ENCODE results near the gene GPR146.

GPR146 gene

DNA sequence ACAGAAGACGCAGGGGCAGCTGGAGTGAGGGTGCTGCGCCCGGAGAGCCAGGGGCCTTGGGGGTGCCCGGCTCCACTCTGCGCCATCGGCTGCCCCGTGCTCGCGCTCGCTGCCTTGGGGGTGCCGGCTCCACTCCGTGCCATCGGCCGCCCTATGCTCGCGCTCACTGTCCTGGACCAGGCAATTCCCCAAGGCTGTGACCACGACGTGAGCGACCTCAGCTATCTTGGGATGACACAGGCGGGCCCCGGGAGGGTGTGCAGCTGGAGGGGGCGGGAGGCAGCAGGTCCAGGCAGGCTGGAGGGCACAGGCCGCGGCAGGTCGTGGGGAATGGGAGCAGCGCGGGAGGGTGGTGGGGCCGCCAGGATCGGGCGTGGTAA lies 31.6 kb upstream of the GPR146 start:
- H3K9me3 ChIP-seq (ENCODE audit: control insufficient read depth, low read length) = no peaks in the 10 kb centered on the region
- no peak overlapping the region for H3K9ac ChIP-seq (ENCODE audit: low read length)
- H2BK120ac ChIP-seq (ENCODE audit: low read depth, low read length) = no peak overlapping the region
- no peak overlapping the region for H4K8ac ChIP-seq (ENCODE audit: low read length)
- H2BK5ac ChIP-seq (ENCODE audit: low read depth, low read length, poor library complexity, severe bottlenecking) = no peak overlapping the region
- no peak for DNase-seq
- no peak overlapping the region for H3K23ac ChIP-seq (ENCODE audit: low read length in 2 of 2)
- H3K4ac ChIP-seq (ENCODE audit: low read depth in 1 of 2, low read length in 2 of 2) = no peak overlapping the region
- H3K27ac ChIP-seq (ENCODE audit: low read length, poor library complexity, severe bottlenecking) = no peak overlapping the region
- peaks cover 51% of the 10 kb centered on the region for H3K79me1 ChIP-seq (replicated peaks; ENCODE audit: low read length, poor library complexity, severe bottlenecking)
- no peak overlapping the region for H3K4me2 ChIP-seq (ENCODE audit: low read length, poor library complexity, severe bottlenecking)
- peaks cover 35% of the 10 kb centered on the region for H3K4me1 ChIP-seq (ENCODE audit: control insufficient read depth, insufficient read depth, low read depth, low read length)
- WGBS = 92% methylated on average over 30 of the region's 30 CpGs
- H2AFZ ChIP-seq (ENCODE audit: low read depth, low read length) = no peak overlapping the region
- no peaks in the 10 kb centered on the region for H3K27me3 ChIP-seq (ENCODE audit: control insufficient read depth in 1 of 2, insufficient read depth in 1 of 2, low read length in 2 of 2)
- no peak overlapping the region for H4K91ac ChIP-seq (ENCODE audit: low read length)
- H3K14ac ChIP-seq (ENCODE audit: low read length in 2 of 2) = no peak overlapping the region
- no peak overlapping the region for H3K4me3 ChIP-seq (ENCODE audit: insufficient read depth in 1 of 2, low read depth in 1 of 2, low read length in 2 of 2)
- H3K18ac ChIP-seq (ENCODE audit: low read depth in 1 of 2, low read length in 2 of 2) = no peak overlapping the region
- no peak overlapping the region for H2BK12ac ChIP-seq (ENCODE audit: low read length in 2 of 2)
- H2BK15ac ChIP-seq (ENCODE audit: low read depth, poor library complexity, severe bottlenecking) = no peak overlapping the region
- H2AK5ac ChIP-seq (ENCODE audit: low read length, severe bottlenecking) = no peak overlapping the region
- peaks cover 15 to 61% of the 10 kb centered on the region in 2 experiments for H3K36me3 ChIP-seq (ENCODE audit: control insufficient read depth in 1 of 2, insufficient read depth in 2 of 2, low read depth in 1 of 2, low read length in 2 of 2)

DNA sequence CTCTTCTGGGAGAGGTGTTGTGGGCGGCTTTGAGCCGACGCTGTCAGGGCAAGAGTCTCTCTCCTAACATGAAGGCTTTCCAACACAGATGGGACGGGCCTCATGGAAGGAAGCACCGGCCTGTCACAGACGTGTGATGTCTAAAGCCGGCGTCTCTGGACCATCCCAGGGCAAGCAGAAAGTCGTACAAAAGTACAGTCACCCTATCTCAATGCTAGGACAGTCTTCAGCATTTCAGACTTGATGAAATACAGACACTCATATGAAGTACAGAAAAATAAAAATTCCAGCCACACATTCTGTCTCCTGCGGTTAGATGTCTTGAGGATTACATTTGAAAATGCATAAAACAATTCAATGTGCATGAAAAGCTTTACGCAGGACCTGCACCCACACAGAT lies 30.8 kb upstream of the GPR146 start:
- no peak for DNase-seq
- Histone ChIP-seq H3K9me3 (ENCODE audit: control insufficient read depth, low read length) (no peaks in the 10 kb centered on the region), H4K8ac (ENCODE audit: low read length) (no peak overlapping the region), H3K27me3 (ENCODE audit: control insufficient read depth in 1 of 2, insufficient read depth in 1 of 2, low read length in 2 of 2) (no peaks in the 10 kb centered on the region), H2BK120ac (ENCODE audit: low read depth, low read length) (no peak overlapping the region), H2BK15ac (ENCODE audit: low read depth, poor library complexity, severe bottlenecking) (no peak overlapping the region), H2AFZ (ENCODE audit: low read depth, low read length) (no peak overlapping the region), H2BK12ac (ENCODE audit: low read length in 2 of 2) (no peak overlapping the region), H3K23ac (ENCODE audit: low read length in 2 of 2) (no peak overlapping the region), H3K4ac (ENCODE audit: low read depth in 1 of 2, low read length in 2 of 2) (no peak overlapping the region), H3K14ac (ENCODE audit: low read length in 2 of 2) (no peak overlapping the region), H4K91ac (ENCODE audit: low read length) (no peak overlapping the region), H3K4me1 (ENCODE audit: control insufficient read depth, insufficient read depth, low read depth, low read length) (peaks cover 31% of the 10 kb centered on the region), H3K27ac (ENCODE audit: low read length, poor library complexity, severe bottlenecking) (no peak overlapping the region), H3K79me1 (replicated peaks; ENCODE audit: low read length, poor library complexity, severe bottlenecking) (peaks cover 56% of the 10 kb centered on the region), H3K4me2 (ENCODE audit: low read length, poor library complexity, severe bottlenecking) (no peak overlapping the region), H3K4me3 (ENCODE audit: insufficient read depth in 1 of 2, low read depth in 1 of 2, low read length in 2 of 2) (no peak overlapping the region), H2AK5ac (ENCODE audit: low read length, severe bottlenecking) (no peak overlapping the region), H3K36me3 (ENCODE audit: control insufficient read depth in 1 of 2, insufficient read depth in 2 of 2, low read depth in 1 of 2, low read length in 2 of 2) (peaks cover 19 to 62% of the 10 kb centered on the region in 2 experiments), H2BK5ac (ENCODE audit: low read depth, low read length, poor library complexity, severe bottlenecking) (no peak overlapping the region), H3K18ac (ENCODE audit: low read depth in 1 of 2, low read length in 2 of 2) (no peak overlapping the region), H3K9ac (ENCODE audit: low read length) (no peak overlapping the region)
- WGBS = 91% methylated on average over 11 of the region's 11 CpGs

GRCh38 chr7:1014681-1015080 lies 29.7 kb upstream of the GPR146 start:
- H3K4me3 ChIP-seq (ENCODE audit: insufficient read depth in 1 of 2, low read depth in 1 of 2, low read length in 2 of 2) = no peak overlapping the region

GRCh38 chr7:1015196-1016121 lies 28.9 kb upstream of the GPR146 start:
- peaks cover 30% of the 10 kb centered on the region for H3K4me1 ChIP-seq (ENCODE audit: control insufficient read depth, insufficient read depth, low read depth, low read length)
- peak overlapping the region in 1 of 2 experiments; percentile 75 for H3K18ac ChIP-seq (ENCODE audit: low read depth in 1 of 2, low read length in 2 of 2)
- H3K14ac ChIP-seq (ENCODE audit: low read length in 2 of 2) = peak overlapping the region in 1 of 2 experiments; percentile 79
- 82% methylated on average over 27 of the region's 28 CpGs for WGBS
- no peak overlapping the region for H2BK15ac ChIP-seq (ENCODE audit: low read depth, poor library complexity, severe bottlenecking)
- H3K9ac ChIP-seq (ENCODE audit: low read length) = no peak overlapping the region
- no peak overlapping the region for H2AK5ac ChIP-seq (ENCODE audit: low read length, severe bottlenecking)
- H4K8ac ChIP-seq (ENCODE audit: low read length) = no peak overlapping the region
- no peaks in the 10 kb centered on the region for H3K9me3 ChIP-seq (ENCODE audit: control insufficient read depth, low read length)
- peak overlapping the region; percentile 5 for H4K91ac ChIP-seq (ENCODE audit: low read length)
- no peak overlapping the region for H2AFZ ChIP-seq (ENCODE audit: low read depth, low read length)
- H2BK120ac ChIP-seq (ENCODE audit: low read depth, low read length) = no peak overlapping the region
- H3K23ac ChIP-seq (ENCODE audit: low read length in 2 of 2) = no peak overlapping the region
- H3K4me3 ChIP-seq (ENCODE audit: insufficient read depth in 1 of 2, low read depth in 1 of 2, low read length in 2 of 2) = no peak overlapping the region
- H3K79me1 ChIP-seq (replicated peaks; ENCODE audit: low read length, poor library complexity, severe bottlenecking) = peaks cover 66% of the 10 kb centered on the region
- peak; percentile 46 for DNase-seq
- no peak overlapping the region for H3K27ac ChIP-seq (ENCODE audit: low read length, poor library complexity, severe bottlenecking)
- no peak overlapping the region for H2BK5ac ChIP-seq (ENCODE audit: low read depth, low read length, poor library complexity, severe bottlenecking)
- H2BK12ac ChIP-seq (ENCODE audit: low read length in 2 of 2) = peak overlapping the region in 1 of 2 experiments; percentile 43
- no peak overlapping the region for H3K4me2 ChIP-seq (ENCODE audit: low read length, poor library complexity, severe bottlenecking)
- H3K36me3 ChIP-seq (ENCODE audit: control insufficient read depth in 1 of 2, insufficient read depth in 2 of 2, low read depth in 1 of 2, low read length in 2 of 2) = peaks cover 8 to 60% of the 10 kb centered on the region in 2 experiments
- no peaks in the 10 kb centered on the region for H3K27me3 ChIP-seq (ENCODE audit: control insufficient read depth in 1 of 2, insufficient read depth in 1 of 2, low read length in 2 of 2)
- H3K4ac ChIP-seq (ENCODE audit: low read depth in 1 of 2, low read length in 2 of 2) = peak overlapping the region in 1 of 2 experiments; percentile 43

More at GRCh38 chr7:1014681-1015080, 29.7 kb upstream of the GPR146 start:
- Histone ChIP-seq H2BK12ac (ENCODE audit: low read length in 2 of 2) (no peak overlapping the region), H4K8ac (ENCODE audit: low read length) (no peak overlapping the region), H3K23ac (ENCODE audit: low read length in 2 of 2) (no peak overlapping the region), H2AK5ac (ENCODE audit: low read length, severe bottlenecking) (no peak overlapping the region), H3K4me1 (ENCODE audit: control insufficient read depth, insufficient read depth, low read depth, low read length) (peaks cover 29% of the 10 kb centered on the region), H3K9me3 (ENCODE audit: control insufficient read depth, low read length) (no peaks in the 10 kb centered on the region), H2BK120ac (ENCODE audit: low read depth, low read length) (no peak overlapping the region), H3K27ac (ENCODE audit: low read length, poor library complexity, severe bottlenecking) (no peak overlapping the region), H3K4me2 (ENCODE audit: low read length, poor library complexity, severe bottlenecking) (no peak overlapping the region), H3K4ac (ENCODE audit: low read depth in 1 of 2, low read length in 2 of 2) (peak overlapping the region in 1 of 2 experiments; percentile 43), H4K91ac (ENCODE audit: low read length) (no peak overlapping the region), H2AFZ (ENCODE audit: low read depth, low read length) (no peak overlapping the region), H2BK5ac (ENCODE audit: low read depth, low read length, poor library complexity, severe bottlenecking) (no peak overlapping the region), H3K9ac (ENCODE audit: low read length) (no peak overlapping the region), H3K18ac (ENCODE audit: low read depth in 1 of 2, low read length in 2 of 2) (no peak overlapping the region), H2BK15ac (ENCODE audit: low read depth, poor library complexity, severe bottlenecking) (no peak overlapping the region), H3K27me3 (ENCODE audit: control insufficient read depth in 1 of 2, insufficient read depth in 1 of 2, low read length in 2 of 2) (no peaks in the 10 kb centered on the region), H3K36me3 (ENCODE audit: control insufficient read depth in 1 of 2, insufficient read depth in 2 of 2, low read depth in 1 of 2, low read length in 2 of 2) (peaks cover 8 to 57% of the 10 kb centered on the region in 2 experiments), H3K79me1 (replicated peaks; ENCODE audit: low read length, poor library complexity, severe bottlenecking) (peaks cover 60% of the 10 kb centered on the region), H3K14ac (ENCODE audit: low read length in 2 of 2) (peak overlapping the region in 1 of 2 experiments; percentile 71)
- no peak for DNase-seq
- 95% methylated on average over 20 of the region's 20 CpGs for whole genome bisulfite sequencing
